ENCODE data around the gene PSMC1.
"Not testable (repeated sequence)": the region's sequence is repeated elsewhere in the genome, so short reads cannot be mapped to it uniquely, and the experiment has no call there.

Gene PSMC1

DNA sequence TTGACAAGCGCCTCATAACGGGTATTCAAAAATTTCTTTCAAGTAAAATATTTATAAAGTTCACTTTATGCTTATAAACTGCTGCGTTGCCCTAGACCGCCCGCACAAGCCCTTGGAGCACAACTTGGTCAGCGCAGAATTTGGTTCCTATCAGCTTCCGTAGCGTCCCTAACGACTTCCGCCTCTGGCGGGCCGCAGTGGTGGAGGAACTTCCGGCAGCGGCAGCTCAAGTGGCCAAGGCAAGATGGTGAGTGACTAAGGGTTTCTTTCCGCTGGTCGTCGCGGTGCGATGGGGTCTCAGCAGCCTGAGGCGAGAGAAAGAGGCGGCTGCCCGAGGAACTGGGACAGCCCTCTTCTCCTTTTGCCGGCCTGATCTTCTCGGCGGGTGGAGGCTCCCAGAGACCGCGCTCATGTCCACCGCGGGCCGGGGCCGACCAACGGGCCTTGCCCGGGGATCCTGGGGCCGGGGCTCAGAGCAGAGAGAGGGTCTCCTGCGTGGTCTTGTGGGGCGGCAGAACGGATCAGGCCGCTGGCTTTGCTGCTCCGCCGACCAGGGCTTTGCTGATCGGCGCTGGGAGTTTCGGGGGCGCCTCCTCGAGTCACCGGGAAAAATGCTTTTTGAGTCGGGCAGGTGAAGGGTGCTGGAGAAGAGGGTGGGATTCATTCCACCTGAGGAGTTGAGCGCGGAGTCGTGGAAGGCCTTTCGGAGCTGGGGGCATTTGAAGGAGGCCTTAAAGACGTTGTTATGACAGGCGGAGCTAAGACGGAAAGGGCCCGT lies at the start of gene PSMC1:
TSS of gene PSMC1 (plus strand) at position 200 of the 778 bp plus-strand sequence. CDS start at position 245, 45 bp downstream.
- H3K27ac ChIP-seq (ENCODE audit: low read length) = peak within 1 kb of the TSS; percentile 30
- H3K27me3 ChIP-seq (ENCODE audit: low read depth, low read length) = no peaks in the 10 kb centered on the region
- peak within 1 kb of the TSS; percentile 93 to 95 for H3K4me3 ChIP-seq (ENCODE audit: low read depth in 1 of 2, low read length in 2 of 2)
- H3K9me3 ChIP-seq (ENCODE audit: control insufficient read depth in 1 of 2, low read length in 2 of 2) = no peaks in the 10 kb centered on the region
- H3K4me1 ChIP-seq (ENCODE audit: control insufficient read depth in 1 of 2, insufficient read depth in 2 of 2, low read length in 2 of 2) = peaks cover 5 to 15% of the 10 kb centered on the region in 2 donors
- H3K36me3 ChIP-seq (ENCODE audit: control insufficient read depth in 1 of 2, insufficient read depth in 2 of 2, low read length in 2 of 2) = peaks cover 4 to 14% of the 10 kb centered on the region in 2 donors

DNA sequence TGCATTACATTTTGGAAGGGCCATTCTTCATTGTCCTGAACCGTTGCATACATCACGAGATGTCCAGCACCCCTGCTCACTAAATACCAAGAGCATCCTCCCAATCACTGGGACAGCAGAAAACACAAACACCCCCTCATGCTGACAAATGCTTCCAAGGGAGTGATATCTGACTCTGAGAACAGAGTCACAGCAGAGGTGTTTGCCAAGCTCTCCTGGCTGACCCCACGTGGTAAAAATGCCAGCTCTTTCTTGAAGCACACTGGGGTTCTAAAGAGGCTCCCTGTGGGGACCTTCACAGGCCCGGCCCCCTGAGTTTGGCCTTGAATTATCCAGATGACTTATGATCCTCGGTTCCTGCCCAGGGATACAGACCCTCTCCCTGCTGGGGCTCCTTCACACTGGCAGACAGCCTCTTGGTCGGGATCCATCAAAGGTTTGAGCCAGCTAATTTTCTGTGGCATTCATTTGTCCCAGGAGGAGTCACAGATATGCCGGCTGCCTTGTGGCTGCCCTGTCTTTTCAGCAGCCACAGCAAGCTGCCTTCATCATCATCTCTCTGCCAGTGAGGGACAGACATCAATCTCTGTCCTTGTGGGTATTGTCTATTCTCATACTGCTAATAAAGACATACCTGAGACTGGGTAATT lies 43.1 kb upstream of the PSMC1 start:
- H3K27me3 ChIP-seq (ENCODE audit: low read depth, low read length) = no peaks in the 10 kb centered on the region
- no peaks in the 10 kb centered on the region for H3K36me3 ChIP-seq (ENCODE audit: control insufficient read depth in 1 of 2, insufficient read depth in 2 of 2, low read length in 2 of 2)
- no peak overlapping the region for H3K27ac ChIP-seq (ENCODE audit: low read length)
- no peaks in the 10 kb centered on the region for H3K4me1 ChIP-seq (ENCODE audit: control insufficient read depth in 1 of 2, insufficient read depth in 2 of 2, low read length in 2 of 2)
- H3K4me3 ChIP-seq (ENCODE audit: low read depth in 1 of 2, low read length in 2 of 2) = no peak overlapping the region
- no peaks in the 10 kb centered on the region for H3K9me3 ChIP-seq (ENCODE audit: control insufficient read depth in 1 of 2, low read length in 2 of 2)

DNA sequence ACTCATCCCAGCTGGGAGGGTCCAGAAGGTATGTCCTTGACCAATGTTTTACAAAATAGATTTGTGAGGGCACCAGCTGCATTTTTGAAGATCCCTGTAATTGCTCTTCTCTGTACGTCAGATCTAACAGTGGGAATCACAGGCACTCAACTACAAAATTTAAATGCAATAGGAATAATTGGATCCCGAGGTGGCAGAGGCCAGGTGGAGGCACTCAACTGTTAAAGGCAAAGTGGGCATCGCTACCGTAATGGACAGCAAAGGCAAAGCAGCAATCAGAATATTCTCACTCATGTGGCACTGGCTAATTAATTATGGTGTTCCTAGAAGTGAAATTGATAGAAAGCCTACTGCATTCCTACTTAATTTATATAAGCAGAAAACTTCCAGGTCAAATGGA lies 27.9 kb upstream of the PSMC1 start:
- H3K4me1 ChIP-seq (ENCODE audit: control insufficient read depth in 1 of 2, insufficient read depth in 2 of 2, low read length in 2 of 2) = no peaks in the 10 kb centered on the region
- H3K27ac ChIP-seq (ENCODE audit: low read length) = no peak overlapping the region
- no peaks in the 10 kb centered on the region for H3K36me3 ChIP-seq (ENCODE audit: control insufficient read depth in 1 of 2, insufficient read depth in 2 of 2, low read length in 2 of 2)
- peaks cover 0 to 5% of the 10 kb centered on the region in 2 donors for H3K9me3 ChIP-seq (ENCODE audit: control insufficient read depth in 1 of 2, low read length in 2 of 2)
- no peak overlapping the region for H3K4me3 ChIP-seq (ENCODE audit: low read depth in 1 of 2, low read length in 2 of 2)
- H3K27me3 ChIP-seq (ENCODE audit: low read depth, low read length) = no peaks in the 10 kb centered on the region

DNA sequence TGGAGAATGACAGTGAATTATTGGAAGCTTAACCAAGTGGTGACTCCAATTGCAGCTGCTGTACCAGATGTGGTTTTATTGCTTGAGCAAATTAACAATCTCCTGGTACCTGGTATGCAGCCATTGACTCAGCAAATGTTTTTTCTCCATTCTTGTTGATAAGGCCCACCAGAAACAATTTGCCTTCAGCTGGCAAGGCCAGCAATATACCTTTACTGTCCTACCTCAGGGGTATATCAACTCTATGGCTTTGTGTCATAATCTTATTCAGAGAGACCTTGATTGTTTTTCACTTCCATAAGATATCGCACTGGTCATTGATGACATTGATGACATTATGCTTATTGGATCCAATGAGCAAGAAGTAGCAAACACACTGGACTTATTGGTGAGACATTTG lies 26.4 kb upstream of the PSMC1 start:
- H3K27ac ChIP-seq (ENCODE audit: low read length); H3K27me3 ChIP-seq (ENCODE audit: low read depth, low read length); H3K36me3 ChIP-seq (ENCODE audit: control insufficient read depth in 1 of 2, insufficient read depth in 2 of 2, low read length in 2 of 2); H3K4me3 ChIP-seq (ENCODE audit: low read depth in 1 of 2, low read length in 2 of 2); H3K9me3 ChIP-seq (ENCODE audit: control insufficient read depth in 1 of 2, low read length in 2 of 2); H3K4me1 ChIP-seq (ENCODE audit: control insufficient read depth in 1 of 2, insufficient read depth in 2 of 2, low read length in 2 of 2): not testable (repeated sequence)

DNA sequence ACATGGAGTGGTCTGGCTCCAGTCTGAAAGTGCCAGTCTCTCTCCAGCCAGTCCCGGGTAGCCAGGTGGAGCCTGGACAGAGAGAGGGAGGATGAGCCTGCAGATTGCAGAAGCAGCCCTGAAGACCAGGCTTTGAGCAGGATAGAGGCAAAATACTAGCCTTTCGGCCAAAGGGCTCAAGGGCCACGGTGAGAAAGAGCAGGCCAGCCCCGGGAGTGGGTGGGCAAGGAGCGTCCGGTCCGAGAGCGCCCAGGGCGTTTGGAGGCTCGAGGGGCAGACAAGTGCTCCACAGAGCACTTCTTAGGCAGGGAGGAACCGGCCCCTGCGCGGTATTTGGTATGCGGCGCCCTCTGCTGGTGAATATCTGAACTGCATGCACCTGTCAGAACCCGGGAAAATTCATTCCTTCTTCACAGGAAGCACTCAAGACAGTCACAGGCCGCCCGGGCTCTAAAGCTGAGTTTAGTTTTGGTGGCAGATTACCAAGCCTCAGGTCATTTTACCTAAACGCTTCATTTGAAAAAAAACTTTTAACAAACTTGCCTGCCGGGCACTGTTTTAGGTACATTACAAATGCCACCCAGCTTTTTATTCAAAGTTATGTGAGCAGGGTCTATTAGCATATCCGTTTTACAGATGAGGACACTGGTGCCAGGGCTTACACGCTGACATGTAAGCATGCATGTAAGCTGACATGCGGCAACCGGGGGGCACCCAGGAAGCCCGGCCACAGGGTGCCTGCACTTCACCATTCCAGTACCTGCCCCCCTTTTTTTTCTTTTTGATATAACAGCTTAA lies 21.0 kb upstream of the PSMC1 start:
- Histone ChIP-seq H3K4me1 (ENCODE audit: control insufficient read depth in 1 of 2, insufficient read depth in 2 of 2, low read length in 2 of 2) (no peaks in the 10 kb centered on the region), H3K27ac (ENCODE audit: low read length) (no peak overlapping the region), H3K27me3 (ENCODE audit: low read depth, low read length) (no peaks in the 10 kb centered on the region), H3K36me3 (ENCODE audit: control insufficient read depth in 1 of 2, insufficient read depth in 2 of 2, low read length in 2 of 2) (no peaks in the 10 kb centered on the region), H3K4me3 (ENCODE audit: low read depth in 1 of 2, low read length in 2 of 2) (no peak overlapping the region), H3K9me3 (ENCODE audit: control insufficient read depth in 1 of 2, low read length in 2 of 2) (peaks cover 18 to 32% of the 10 kb centered on the region in 2 donors)

DNA sequence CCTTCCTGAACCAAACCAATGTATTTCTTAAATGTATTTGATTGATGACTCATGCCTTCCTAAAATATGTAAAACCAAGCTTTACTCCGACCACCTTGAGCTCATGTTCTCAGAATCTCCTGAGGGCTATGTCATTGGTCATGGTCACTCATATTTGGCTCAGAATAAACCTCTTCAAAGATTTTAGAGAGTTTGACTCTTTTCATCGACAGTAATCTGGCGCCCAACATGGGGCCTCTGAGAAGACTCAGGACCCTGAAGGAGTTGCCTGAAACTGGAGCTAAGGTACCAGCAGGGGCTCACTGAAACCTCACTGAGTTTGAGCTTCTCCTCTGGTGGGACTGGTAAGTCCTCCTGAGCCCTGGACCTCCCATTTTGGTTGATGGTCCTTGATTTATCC lies 17.2 kb upstream of the PSMC1 start:
- no peak overlapping the region for H3K27ac ChIP-seq (ENCODE audit: low read length)
- H3K4me3 ChIP-seq (ENCODE audit: low read depth in 1 of 2, low read length in 2 of 2) = peak overlapping the region in 1 of 2 donors; percentile 33
- peaks cover 18 to 44% of the 10 kb centered on the region in 2 donors for H3K9me3 ChIP-seq (ENCODE audit: control insufficient read depth in 1 of 2, low read length in 2 of 2)
- no peaks in the 10 kb centered on the region for H3K4me1 ChIP-seq (ENCODE audit: control insufficient read depth in 1 of 2, insufficient read depth in 2 of 2, low read length in 2 of 2)
- H3K36me3 ChIP-seq (ENCODE audit: control insufficient read depth in 1 of 2, insufficient read depth in 2 of 2, low read length in 2 of 2) = no peaks in the 10 kb centered on the region
- H3K27me3 ChIP-seq (ENCODE audit: low read depth, low read length) = no peaks in the 10 kb centered on the region

DNA sequence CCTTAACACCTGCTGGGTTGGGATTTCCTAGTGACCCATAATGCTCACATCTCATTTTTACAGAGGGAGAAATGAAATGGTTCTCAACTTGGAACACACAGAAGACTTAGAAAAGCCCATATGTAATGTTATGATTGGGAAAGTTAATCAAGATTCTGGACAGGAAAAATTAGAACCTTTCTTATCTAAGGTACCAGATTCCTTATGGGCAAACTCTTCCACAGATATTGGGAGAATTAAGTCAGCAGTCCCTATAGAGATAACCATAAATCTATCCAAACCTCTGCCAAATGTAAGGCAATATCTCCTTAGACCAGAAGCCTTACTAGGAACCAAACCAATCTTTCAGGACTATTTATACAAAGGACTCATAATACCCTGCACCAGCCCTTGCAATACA lies 13.9 kb upstream of the PSMC1 start:
- no peak overlapping the region for H3K4me3 ChIP-seq (ENCODE audit: low read depth in 1 of 2, low read length in 2 of 2)
- H3K27ac ChIP-seq (ENCODE audit: low read length) = no peak overlapping the region
- H3K9me3 ChIP-seq (ENCODE audit: control insufficient read depth in 1 of 2, low read length in 2 of 2) = peaks cover 18 to 40% of the 10 kb centered on the region in 2 donors
- no peaks in the 10 kb centered on the region for H3K4me1 ChIP-seq (ENCODE audit: control insufficient read depth in 1 of 2, insufficient read depth in 2 of 2, low read length in 2 of 2)
- no peaks in the 10 kb centered on the region for H3K27me3 ChIP-seq (ENCODE audit: low read depth, low read length)
- H3K36me3 ChIP-seq (ENCODE audit: control insufficient read depth in 1 of 2, insufficient read depth in 2 of 2, low read length in 2 of 2) = no peaks in the 10 kb centered on the region

DNA sequence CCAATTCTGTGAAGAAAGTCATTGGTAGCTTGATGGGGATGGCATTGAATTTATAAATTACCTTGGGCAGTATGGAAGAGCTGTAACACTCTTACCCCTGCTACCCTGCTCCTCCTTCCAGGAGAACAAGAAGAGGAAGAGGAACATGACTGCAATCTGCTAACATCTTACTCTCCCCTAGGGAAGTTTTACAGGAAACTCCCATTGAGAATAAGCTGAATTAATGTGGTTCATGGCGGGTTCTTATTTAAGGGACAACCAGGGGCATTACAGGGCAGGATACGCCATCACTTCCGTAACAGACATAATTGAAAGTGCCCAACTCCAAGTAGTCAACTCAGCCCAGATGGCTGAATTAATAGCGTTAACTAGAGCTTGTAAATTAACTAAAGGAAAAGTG lies 9.4 kb upstream of the PSMC1 start:
- Histone ChIP-seq H3K36me3 (ENCODE audit: control insufficient read depth in 1 of 2, insufficient read depth in 2 of 2, low read length in 2 of 2) (no peaks in the 10 kb centered on the region), H3K27ac (ENCODE audit: low read length) (no peak overlapping the region), H3K9me3 (ENCODE audit: control insufficient read depth in 1 of 2, low read length in 2 of 2) (no peaks in the 10 kb centered on the region), H3K4me3 (ENCODE audit: low read depth in 1 of 2, low read length in 2 of 2) (no peak overlapping the region), H3K27me3 (ENCODE audit: low read depth, low read length) (no peaks in the 10 kb centered on the region), H3K4me1 (ENCODE audit: control insufficient read depth in 1 of 2, insufficient read depth in 2 of 2, low read length in 2 of 2) (no peaks in the 10 kb centered on the region)

DNA sequence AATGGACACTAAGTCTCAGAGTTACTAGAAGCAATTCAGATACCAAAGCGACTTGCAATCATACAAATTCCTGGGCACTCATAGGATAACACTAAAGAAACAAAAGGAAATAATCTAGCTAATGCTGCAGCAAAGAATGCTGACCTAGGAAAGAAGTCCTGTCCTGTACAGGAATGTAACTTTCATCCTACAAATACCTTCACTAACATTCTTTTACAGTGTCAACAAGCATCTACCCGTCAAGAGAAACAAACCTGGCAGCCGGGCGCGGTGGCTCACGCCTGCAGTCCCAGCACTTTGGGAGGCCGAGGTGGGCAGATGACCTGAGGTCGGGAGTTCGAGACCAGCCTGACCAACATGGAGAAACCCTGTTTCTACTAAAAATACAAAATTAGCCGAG lies 8.9 kb upstream of the PSMC1 start:
- not testable (repeated sequence) for H3K27me3 ChIP-seq (ENCODE audit: low read depth, low read length); H3K36me3 ChIP-seq (ENCODE audit: control insufficient read depth in 1 of 2, insufficient read depth in 2 of 2, low read length in 2 of 2); H3K4me1 ChIP-seq (ENCODE audit: control insufficient read depth in 1 of 2, insufficient read depth in 2 of 2, low read length in 2 of 2); H3K4me3 ChIP-seq (ENCODE audit: low read depth in 1 of 2, low read length in 2 of 2); H3K9me3 ChIP-seq (ENCODE audit: control insufficient read depth in 1 of 2, low read length in 2 of 2); H3K27ac ChIP-seq (ENCODE audit: low read length)

DNA sequence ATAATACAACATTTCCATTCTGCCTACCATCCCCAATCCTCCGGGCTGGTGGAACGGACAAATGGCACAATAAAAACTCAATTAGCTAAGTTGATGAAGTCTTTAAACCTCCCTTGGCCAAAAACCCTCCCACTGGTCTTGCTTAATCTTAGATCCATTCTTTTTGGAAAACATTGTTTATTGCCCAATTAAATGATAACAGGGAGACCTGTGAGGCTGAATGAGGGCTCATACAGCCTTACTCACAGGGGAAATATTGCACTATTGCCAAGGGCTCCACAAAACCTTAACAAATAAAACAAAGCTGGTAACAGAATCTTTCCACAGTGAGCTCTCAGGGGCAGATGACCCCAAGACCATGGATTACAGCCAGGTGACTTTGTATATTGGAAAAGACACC lies 7.8 kb upstream of the PSMC1 start:
- no peaks in the 10 kb centered on the region for H3K9me3 ChIP-seq (ENCODE audit: control insufficient read depth in 1 of 2, low read length in 2 of 2)
- H3K27me3 ChIP-seq (ENCODE audit: low read depth, low read length) = no peaks in the 10 kb centered on the region
- H3K4me1 ChIP-seq (ENCODE audit: control insufficient read depth in 1 of 2, insufficient read depth in 2 of 2, low read length in 2 of 2) = no peaks in the 10 kb centered on the region
- no peaks in the 10 kb centered on the region for H3K36me3 ChIP-seq (ENCODE audit: control insufficient read depth in 1 of 2, insufficient read depth in 2 of 2, low read length in 2 of 2)
- no peak overlapping the region for H3K4me3 ChIP-seq (ENCODE audit: low read depth in 1 of 2, low read length in 2 of 2)
- no peak overlapping the region for H3K27ac ChIP-seq (ENCODE audit: low read length)

DNA sequence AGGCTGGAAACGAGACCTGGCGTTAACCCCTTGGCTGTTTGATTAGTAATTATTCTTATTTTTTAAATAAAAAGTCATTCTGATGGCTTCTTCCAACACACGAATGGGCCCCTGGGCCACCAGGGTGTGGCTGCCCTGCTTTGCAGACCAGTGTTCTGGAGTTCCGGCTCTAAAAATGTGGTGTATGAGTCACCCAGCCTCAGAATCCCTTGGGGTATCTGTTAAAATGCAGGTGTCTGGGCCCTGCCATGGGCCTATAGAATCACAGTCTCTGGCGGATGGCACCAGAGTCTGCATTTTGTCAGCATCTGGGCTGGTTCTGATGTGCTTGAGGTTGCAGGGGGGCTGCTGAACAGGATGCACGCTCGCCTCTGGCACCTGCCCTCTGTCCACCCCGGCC lies 2.5 kb upstream of the PSMC1 start:
- no peaks in the 10 kb centered on the region for H3K9me3 ChIP-seq (ENCODE audit: control insufficient read depth in 1 of 2, low read length in 2 of 2)

More for the DNA sequence above, 2.5 kb upstream of the PSMC1 start:
- no peak overlapping the region for H3K4me3 ChIP-seq (ENCODE audit: low read depth in 1 of 2, low read length in 2 of 2)
- no peaks in the 10 kb centered on the region for H3K36me3 ChIP-seq (ENCODE audit: control insufficient read depth in 1 of 2, insufficient read depth in 2 of 2, low read length in 2 of 2)
- H3K27ac ChIP-seq (ENCODE audit: low read length) = no peak overlapping the region
- no peaks in the 10 kb centered on the region for H3K27me3 ChIP-seq (ENCODE audit: low read depth, low read length)
- H3K4me1 ChIP-seq (ENCODE audit: control insufficient read depth in 1 of 2, insufficient read depth in 2 of 2, low read length in 2 of 2) = peaks cover 5 to 15% of the 10 kb centered on the region in 2 donors

All from muscle layer of duodenum (tissue), 2 donors.